ENCODE data around the gene PAMR1. TPM values are rescaled to one million over a fixed set of nuclear protein-coding genes. Genes with fewer than 3 reads are reported as not detected.

Gene PAMR1
- total RNA-seq, 1 donor from 2014 or later: 12.9 TPM

GRCh38 chr11:35387111-35387982, 138.1 kb downstream of the PAMR1 start:
- Histone ChIP-seq H3K4me1 (peaks cover 7% of the 10 kb centered on the region), H3K4me3 (no peak overlapping the region), H3K9me3 (replicated peaks) (no peaks in the 10 kb centered on the region), H3K36me3 (no peaks in the 10 kb centered on the region), H3K27me3 (ENCODE audit: low read depth) (peaks cover under 1% of the 10 kb centered on the region), H3K27ac (replicated peaks) (no peak overlapping the region)
- intact Hi-C loops (cut with micrococcal nuclease): loop anchor here (5.0 to 10.0 kb wide), 3 partner anchors 123 to 460 kb away; no protein-coding TSS in a partner anchor
- no peak for DNase-seq
- TF ChIP-seq, protein P1, sequence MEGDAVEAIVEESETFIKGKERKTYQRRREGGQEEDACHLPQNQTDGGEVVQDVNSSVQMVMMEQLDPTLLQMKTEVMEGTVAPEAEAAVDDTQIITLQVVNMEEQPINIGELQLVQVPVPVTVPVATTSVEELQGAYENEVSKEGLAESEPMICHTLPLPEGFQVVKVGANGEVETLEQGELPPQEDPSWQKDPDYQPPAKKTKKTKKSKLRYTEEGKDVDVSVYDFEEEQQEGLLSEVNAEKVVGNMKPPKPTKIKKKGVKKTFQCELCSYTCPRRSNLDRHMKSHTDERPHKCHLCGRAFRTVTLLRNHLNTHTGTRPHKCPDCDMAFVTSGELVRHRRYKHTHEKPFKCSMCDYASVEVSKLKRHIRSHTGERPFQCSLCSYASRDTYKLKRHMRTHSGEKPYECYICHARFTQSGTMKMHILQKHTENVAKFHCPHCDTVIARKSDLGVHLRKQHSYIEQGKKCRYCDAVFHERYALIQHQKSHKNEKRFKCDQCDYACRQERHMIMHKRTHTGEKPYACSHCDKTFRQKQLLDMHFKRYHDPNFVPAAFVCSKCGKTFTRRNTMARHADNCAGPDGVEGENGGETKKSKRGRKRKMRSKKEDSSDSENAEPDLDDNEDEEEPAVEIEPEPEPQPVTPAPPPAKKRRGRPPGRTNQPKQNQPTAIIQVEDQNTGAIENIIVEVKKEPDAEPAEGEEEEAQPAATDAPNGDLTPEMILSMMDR (IDR thresholded peaks at IDR 0.05; ENCODE audit: borderline replicate concordance): peak; percentile 65

DNA sequence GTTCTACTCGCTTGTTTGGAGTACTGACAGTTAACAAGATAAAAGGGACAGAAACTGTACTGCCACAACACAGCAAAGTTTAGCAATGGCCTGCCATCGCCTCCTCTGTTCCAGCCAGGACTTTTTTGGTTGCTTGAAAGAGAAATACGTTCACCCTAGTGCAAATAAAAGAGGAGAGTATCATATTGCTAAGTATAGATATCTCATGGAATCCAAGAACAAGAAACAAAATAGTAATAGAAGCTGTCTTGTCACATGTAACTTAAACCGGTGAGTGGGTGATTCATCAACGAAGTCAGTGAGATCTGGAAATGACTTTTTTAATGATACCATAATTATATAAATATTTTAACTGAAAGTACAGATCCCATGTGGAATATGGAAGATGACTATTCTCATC, 141.5 kb downstream of the PAMR1 start:
- Histone ChIP-seq H3K9me3 (replicated peaks) (no peaks in the 10 kb centered on the region), H3K4me1 (peaks cover 21% of the 10 kb centered on the region), H3K36me3 (no peaks in the 10 kb centered on the region), H3K4me3 (no peak overlapping the region), H3K27ac (replicated peaks) (no peak overlapping the region), H3K27me3 (ENCODE audit: low read depth) (no peaks in the 10 kb centered on the region)
- no peak for DNase-seq
- intact Hi-C loops (cut with micrococcal nuclease): loop anchor here (10.0 kb wide), 2 partner anchors 119 to 389 kb away; no protein-coding TSS in a partner anchor
- TF ChIP-seq, protein P1 (IDR thresholded peaks at IDR 0.05; ENCODE audit: borderline replicate concordance): no peak

Other genes starting within 250 kb of the PAMR1 start
- 8.4 TPM for gene SLC1A2, start 106.1 kb downstream of the PAMR1 start, total RNA-seq
- 0.88 TPM for gene FJX1, start 92.8 kb upstream of the PAMR1 start, total RNA-seq
- gene TRIM44, start 137.2 kb upstream of the PAMR1 start, total RNA-seq: 42.3 TPM

Data from left ventricle myocardium inferior (tissue), 1 donor.